ENCODE measurements around the gene GLIS2.
"Not testable (repeated sequence)": the region's sequence is repeated elsewhere in the genome, so short reads cannot be mapped to it uniquely, and the experiment has no call there.

Gene GLIS2

DNA sequence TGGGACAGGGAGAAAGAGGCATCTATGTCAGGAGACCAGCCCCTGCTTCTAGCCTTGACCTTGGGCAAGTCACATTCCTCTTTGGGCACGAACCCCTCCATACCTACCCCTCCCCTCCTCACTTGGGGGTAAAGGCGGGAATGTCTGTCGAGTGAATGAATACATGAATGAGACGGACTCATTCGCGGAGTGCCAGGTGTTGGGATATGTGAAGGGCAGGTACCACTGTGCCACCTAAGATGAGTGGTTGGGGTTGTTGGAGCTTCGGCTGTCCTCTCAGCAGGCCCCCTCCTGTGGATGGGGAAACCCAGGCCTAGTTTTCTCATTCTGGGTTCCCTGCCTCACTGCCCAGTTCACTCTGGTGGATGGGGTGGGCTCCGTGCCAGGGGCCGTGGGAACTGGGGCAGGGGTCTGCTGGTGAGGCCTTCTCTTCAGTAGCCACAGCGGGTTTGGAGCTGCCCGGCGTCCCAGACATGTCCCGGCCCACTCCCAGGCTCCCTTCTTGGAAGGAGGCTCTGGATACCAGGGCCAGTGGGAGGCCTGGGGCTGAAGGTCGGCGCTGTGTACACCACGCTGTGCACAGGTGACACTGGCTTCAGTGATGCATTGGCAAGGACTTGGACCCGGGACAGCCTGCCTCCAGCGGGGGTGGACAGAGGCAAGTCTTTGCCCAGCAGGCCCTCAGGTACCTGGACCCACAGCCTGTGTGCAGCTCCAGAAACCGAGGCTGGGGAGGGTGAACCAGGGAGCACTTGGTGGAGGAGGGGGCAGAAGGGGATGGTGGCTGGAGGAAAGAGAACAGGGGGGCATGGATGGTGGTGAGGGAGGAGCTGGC is 5.6 kb downstream of the GLIS2 start:
- no peak for DNase-seq

DNA sequence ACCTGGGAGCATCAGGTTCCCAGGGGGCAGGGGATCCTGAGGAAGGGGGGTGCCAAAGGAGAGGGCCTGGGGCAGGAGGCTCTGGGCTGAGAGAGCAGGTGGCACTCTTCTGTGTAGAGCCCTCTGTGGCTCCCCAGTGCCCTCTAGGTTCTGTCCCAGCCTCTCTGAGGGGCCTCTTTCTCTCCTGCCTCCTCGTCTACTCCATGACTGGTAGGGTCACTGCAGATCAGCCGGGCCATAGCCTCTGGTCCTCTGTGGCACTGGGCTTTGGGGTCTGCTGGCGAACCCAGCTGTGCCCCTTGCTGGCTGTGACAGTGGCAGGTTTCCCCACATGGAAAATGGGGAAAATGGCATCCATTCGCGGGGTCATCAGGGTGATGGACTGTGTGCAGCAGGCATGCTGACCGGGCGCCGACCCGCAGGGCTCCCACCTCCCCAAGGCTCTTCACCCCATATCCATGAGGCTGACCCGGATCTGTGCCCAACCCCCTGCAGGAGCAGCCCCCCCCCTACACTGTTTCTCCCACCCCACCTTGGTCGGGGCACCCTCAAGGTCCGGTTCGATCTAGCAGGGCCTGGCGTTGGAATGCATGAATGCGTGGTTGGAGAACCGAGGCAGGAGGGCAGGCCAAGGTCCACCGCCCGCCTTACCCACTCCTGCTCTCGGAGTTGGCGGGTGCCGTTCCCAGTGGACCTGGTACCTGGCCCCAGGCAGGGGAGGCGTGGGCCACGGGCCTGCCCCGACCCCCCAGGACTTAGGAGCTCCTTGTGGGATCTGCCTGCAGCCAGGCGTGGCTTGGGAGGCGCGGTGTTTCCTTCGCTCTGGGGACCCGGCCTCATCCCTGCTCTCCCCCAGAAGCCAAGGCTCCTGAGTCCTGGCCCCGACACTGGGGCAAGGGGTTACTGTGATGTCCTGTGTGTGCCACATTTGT is 6.5 kb downstream of the GLIS2 start:
- no peak for DNase-seq

DNA sequence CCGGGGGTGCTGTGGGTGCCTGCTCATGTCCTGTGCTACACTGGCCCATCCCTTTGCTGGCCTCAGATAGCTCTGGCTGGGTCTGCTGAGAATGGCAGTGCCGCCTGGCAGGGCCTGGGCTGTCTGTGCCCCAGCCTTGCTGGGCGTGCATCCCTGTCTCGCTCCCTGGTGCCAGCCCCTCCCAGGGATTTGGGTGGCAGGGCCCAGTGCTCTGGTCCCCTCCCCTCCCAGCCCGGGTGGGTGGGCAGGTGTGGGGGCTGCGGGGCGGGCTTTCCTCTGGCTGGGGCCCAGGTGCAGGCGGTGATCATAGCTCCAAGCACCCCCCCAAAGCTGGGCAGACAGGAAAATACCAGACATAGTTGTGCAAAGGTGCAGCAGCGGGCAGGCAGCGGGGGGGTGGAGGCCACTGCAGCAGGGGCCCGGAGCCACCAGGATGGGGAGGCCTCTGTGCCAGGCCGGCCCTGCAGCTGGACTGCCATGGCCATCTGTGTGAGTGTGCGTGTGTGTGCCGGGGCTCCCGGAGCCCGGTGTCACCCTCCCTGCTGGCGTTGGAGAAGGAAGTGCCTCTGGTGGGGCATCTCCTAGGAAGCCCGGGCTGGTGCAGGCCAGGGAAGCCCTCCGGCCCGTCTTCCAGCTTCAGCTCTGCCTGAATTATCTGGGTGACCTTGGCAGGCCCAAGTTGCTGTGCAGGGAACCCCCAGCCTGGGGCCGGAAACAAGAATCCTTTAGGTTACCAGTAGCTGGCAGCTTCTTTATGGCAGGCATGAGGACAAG is 7.4 kb downstream of the GLIS2 start:
- DNase-seq: no peak

DNA sequence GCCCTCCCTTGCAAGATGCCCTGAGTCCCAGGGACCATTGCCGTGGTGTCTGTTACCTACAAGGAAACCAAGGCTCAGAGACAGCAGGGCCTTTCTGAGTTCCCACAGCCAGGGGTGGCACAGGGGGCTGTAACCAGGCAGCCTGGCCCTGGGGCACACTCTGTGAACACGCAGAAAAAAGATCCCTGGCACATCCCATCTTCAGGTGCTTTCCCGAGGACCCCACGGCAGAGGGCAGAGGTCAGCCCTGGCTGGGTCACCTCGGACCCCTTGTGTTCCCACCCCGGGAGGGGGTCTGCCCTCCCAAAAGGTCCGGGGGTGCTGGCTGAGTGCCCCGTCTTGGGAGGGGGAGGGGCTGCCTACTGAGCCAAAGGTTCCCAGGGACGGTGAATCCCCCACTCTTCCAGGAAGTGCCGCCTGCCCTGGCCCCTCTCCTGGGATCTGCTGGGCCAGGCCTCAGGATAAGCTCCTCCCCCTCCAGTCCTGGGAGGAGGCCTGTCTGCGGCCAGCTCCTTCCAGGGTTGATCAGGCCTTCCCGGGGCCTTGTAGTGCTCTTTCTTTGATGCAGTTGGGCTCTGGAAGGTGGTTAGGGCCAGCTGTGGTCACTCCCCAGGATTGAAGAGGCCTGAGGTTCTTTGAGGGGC is 8.1 kb downstream of the GLIS2 start:
- DNase-seq: no peak

DNA sequence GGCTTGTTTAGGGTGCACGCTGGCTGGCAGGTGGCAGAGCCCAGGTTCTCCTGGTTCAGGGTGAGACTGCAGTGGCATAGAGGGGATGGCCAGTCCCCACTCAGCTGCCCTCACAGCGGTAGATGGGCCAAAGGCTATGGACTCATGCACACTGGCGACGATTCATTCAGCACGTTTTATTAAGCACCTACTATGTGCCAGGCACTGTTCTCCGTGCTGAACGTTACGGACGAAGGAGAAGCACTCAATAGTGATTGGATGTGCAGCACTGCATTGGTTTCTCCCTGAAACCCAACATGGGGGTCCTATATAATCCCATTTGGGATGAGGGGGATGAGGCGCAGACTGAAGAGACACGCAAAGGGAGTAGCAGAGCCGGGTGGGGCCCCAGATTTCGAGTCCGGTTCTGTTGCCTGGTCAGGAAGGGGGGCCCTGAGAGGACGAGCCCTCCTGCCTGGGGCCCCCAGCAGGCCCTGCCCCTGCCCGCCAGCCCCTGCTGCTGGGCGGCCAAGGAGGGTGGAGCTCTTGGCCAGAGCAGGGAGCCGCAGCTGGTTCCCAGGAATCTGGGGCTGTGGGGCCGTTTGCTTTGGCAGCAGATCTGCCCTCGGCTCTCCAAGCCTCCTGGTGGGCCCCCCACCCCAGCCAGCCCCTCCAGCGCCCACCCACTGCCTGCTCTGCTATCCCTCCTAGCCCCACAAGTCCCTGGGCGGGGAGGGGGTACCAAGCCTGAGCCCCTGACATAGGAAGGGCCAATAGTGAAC is 8.8 kb downstream of the GLIS2 start:
- no peak for DNase-seq

DNA sequence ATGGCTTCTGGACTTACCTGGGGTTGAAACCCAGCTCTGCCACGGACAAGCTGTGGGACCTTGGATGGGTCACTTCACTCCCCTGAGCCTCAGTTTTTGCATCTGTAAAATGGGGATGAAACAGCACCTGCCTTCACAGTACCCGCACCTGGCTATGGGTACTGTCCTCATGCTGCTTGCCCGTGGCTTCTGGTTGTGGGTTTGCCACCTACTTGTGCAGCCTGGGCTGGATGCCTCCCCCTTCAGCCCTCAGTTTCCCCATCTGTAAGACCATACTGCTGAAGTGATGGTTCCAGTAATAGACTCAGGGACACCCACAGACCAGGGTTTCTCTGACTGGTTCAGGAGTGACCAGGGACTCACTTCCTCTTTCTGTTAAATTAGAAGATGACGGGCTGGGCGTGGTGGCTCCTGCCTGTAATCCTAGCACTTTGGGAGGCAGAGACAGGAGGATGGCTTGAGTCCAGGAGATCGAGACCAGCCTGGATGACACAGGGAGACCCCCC is 9.4 kb downstream of the GLIS2 start:
- DNase-seq: no peak

DNA sequence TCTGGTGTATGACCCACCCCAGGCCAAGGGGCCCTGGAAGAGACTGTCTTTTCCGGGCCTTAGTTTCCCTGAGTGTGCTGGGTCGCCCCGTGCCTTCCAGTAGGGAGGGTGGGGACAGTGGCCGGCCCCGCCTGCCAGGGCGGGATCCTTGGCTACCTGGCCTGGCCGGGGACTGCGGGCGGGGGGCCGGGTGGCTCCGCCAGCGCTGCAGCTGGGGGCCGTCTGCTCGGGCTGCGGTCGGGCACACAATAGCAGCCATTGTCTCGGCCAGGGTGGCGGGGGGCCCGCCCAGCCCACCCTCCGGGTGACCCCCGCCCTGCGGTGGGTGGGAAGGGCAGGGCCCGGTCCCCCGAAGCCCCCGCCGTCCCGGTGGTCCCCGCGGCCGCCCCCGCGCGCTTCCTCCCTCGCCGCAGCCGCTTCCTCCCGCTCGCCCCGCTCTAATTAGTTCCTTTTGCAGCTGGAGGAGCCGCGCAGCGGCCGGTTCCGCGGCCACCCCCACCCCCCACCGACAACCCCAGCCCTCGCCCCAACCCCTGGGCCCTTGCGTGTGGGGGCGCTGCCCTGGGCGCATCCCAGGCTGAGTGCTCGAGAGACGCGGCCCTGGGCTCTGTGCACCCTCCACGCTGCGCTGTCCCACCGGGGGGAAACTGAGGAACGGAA is 11.6 kb downstream of the GLIS2 start:
- DNase-seq: no peak

DNA sequence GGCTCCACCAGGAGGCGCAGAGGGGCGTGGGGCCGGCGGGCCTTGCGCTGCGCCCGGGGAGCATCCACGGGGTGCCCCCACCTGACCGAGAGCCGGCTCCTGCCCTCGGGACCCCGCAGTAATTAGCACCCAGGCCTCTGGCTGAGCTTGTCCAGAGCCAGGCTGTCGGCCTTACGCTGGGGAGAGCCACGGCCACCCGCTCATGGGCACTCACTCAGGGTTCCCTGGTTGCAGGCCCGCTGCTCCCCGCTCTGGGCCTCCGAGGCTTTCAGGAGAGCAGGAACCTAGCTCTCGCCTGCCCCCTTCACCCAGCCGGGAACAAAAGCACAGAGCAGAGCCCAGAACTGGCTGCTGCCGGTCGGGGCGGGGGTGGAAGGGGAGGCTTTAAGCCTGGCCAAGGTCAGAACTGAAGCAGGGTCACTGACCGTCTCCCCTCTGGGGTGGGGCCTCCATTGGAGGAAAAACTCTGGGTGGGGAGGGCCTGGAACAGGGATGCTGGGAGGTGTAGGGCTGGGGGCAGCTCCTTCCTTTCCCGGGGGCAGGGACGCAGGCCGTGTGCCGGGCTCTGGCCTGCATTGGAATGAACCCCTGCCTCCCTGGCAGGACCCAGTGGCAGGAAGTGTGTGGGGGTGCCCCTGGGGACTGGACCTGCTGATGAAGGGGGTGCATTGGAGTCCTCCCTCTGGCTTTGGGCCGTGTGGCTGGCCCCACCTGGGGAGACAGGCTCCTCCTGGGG is 12.3 kb downstream of the GLIS2 start:
- DNase-seq: peak; percentile 67

DNA sequence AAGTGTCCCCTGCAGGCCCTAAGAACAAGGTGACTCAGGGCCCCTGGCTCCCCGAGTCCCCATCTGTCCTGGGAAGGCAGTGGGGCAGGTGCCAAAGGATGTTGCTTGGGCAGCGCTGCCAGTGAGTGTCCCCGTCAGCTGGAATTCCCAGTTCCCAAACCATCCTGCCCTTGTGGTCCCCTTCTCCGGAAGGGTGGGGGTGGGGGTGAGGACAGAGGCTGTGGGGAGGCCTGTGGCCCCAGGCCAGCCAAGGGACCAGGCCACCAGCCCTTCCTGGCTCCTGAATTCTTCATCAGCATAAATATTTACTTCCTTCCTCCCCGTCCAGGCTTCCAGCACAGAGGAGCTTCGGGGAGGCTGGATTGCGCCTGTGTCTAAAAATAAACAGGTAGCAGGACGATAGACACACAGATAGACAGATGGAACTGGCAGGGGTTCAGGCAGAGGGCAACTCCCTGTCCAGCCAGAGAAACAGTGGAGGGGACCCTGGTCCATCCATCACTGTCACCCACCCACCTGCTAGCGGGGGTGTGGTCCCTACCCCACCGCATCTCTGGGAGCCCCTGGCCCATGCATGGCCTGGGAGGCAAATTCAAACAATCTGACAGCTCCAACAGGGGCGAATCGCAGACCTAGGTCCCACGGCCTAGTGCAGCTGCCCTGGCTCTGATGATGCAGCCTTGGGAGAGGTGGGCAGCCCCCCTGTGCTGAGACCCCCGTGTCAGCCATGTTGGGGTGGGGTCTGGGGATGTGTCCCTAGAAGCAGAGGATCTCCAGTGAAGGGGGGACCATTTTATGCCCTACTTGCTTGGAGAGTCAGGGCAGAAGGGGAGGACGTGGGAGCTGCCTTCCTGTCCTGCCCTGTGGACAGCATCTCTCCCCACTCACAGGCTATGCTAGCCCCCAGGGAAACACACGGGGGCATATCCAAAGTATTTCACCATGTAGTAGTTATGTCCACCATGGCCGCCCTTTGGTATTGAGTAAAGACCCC is 13.2 kb downstream of the GLIS2 start:
- no peak for DNase-seq

DNA sequence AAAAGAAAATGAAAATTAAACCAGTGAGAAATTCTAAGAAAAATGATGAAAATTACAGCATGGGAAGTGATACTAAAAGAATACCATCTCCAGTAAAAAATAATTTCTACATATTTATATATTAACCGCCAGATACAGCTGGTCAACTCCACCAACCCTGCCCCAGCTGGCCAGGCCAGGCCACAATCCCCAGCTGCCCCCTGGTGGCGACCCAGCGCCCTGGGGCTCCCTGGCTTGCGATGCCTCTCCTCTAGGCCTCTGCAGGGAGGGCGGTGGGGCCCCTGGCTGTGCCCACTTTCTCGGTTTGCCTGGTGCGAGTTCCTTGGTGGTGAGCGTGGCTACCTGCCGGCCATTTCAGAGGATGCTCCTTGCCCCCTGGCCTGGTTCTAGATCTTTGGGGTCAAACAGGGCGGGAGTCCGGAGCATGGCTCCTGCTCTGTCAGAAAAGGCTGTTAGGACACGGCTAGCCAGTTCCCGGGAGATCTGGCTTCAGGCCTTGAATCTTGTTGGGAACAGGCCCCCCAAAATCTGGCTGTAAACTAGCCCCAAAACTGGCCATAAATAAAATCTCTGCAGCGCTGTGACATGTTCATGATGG is 14.5 kb downstream of the GLIS2 start:
- no peak for DNase-seq

DNA sequence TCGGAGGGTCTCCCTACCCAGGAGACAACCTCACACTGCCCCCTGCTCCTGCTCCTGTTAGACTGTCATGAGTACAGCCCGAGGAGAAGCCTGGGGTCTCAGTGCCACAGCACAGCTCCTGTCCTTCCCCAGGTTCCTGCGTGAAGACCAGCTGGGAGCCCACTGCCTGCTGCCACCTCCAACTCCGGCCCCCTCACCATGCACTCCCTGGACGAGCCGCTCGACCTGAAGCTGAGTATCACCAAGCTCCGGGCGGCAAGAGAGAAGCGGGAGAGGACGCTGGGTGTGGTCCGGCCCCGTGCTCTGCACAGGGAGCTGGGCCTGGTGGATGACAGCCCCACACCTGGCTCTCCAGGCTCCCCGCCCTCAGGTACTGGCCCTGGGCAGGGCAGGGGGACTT is 16.2 kb downstream of the GLIS2 start:
- no peak for DNase-seq

DNA sequence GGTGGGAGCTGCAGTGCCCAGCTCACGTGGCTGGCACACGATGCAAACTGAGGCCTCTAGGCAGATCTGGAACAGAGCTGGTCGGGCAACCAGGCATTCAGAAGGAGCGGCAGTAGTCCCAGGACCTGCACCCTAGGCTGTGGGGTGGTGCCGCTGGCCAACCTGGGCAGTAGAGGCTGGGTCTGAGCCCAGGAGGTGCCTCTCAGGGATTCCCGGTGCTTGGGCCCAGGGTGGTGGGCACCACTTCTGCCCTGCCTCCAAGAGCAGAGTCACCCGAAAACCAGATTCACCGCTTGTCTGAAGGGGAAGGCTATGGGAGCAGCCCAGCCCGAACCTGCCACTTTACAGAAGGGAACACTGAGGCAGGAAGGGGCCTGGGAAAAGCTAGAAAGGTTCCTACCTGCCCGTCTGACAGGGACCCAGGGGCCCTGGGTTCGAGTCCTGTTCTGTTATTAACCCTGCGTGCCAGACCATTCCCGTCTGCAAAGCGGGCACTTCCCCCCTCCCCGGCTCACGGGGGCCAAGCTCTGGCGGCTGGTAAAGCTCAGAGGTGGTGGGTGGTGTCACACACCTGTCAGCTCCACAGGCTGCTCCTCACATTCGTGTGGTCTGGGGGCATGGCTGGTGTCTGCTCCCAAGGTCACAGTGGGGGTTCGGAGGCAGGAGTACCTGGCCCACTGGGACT is 16.9 kb downstream of the GLIS2 start:
- no peak for DNase-seq

DNA sequence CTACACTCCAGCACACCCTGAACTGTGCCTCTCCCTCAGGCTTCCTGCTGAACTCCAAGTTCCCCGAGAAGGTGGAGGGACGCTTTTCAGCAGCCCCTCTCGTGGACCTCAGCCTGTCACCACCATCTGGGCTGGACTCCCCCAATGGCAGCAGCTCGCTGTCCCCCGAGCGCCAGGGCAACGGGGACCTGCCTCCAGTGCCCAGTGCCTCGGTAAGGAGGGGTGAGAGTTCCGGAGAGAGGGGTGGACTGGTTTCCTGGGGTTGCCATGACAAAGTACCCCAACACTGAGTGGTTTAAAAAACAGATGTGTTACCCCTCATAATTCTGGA is 17.4 kb downstream of the GLIS2 start:
- no peak for DNase-seq

DNA sequence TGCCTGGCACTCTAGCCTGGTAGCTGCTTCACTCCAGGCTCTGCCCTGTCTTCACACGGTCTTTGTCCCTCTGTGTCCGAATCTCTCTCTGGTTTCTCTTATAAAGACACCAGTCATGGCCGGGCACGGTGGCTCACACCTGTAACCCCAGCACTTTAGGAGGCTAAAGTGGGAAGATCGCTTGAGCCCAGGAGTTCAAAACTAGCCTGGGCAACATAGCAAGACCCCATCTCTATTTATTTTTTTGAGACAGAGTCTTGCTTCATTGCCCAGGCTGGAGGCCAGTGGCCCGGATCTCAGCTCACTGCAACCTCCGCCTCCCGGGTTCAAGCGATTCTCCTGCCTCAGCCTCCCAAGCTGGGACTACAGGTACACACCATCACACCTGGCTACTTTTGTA is 17.8 kb downstream of the GLIS2 start:
- DNase-seq: not testable (repeated sequence)

DNA sequence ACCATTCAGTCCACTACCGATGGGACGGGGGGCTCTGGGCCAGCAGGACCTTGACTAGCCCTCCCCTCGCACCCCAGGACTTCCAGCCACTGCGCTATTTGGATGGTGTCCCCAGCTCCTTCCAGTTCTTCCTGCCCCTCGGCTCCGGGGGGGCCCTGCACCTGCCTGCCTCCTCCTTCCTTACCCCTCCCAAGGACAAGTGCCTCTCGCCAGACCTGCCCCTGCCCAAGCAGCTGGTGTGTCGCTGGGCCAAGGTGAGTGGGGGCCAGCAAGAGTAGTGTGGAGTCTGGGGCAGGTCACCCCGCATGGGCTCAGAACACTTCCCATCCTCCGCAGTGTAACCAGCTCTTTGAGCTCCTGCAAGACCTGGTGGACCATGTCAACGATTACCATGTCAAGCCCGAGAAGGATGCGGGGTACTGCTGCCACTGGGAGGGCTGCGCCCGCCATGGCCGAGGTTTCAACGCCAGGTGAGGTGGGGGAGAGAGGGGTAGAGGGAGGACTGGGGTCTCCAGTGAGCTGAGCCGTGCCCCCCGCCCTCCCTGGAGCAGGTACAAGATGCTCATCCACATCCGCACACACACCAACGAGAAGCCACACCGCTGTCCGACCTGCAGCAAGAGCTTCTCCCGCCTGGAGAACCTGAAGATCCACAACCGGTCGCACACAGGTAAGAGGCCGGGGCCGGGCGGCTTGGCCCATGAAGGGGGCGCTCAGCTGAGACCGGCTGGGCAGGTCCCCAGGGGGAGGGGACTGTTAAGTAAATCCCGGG is 19.0 kb downstream of the GLIS2 start:
- DNase-seq: no peak

DNA sequence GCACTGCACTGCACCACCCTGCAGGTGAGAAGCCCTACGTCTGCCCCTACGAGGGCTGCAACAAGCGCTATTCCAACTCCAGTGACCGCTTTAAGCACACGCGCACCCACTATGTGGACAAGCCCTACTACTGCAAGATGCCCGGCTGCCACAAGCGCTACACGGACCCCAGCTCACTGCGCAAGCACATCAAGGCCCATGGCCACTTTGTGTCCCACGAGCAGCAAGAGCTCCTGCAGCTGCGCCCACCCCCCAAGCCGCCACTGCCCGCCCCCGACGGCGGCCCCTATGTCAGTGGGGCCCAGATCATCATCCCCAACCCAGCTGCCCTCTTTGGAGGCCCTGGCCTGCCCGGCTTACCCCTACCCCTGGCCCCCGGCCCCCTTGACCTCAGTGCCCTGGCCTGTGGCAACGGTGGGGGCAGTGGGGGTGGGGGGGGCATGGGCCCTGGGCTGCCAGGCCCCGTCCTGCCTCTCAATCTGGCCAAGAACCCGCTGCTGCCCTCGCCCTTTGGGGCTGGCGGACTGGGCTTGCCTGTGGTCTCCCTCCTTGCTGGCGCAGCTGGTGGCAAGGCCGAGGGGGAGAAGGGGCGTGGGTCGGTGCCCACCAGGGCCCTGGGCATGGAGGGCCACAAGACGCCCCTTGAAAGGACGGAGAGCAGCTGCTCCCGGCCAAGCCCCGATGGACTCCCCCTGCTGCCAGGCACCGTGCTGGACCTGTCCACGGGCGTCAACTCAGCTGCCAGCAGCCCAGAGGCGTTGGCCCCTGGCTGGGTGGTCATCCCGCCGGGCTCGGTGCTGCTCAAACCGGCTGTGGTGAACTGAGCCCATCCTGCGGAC is 21.1 kb downstream of the GLIS2 start:
- DNase-seq: no peak

All from NCI-H2171 (cell line).